Measurements from ENCODE around the gene SLC35F1. TPM values are rescaled to one million over a fixed set of nuclear protein-coding genes. Genes with fewer than 3 reads are reported as not detected.

Gene SLC35F1
- total and polyA plus RNA-seq, 2 donors (not counting 3 experiments of a cell fraction or from before 2014, with no cell fraction given) = not detected

DNA sequence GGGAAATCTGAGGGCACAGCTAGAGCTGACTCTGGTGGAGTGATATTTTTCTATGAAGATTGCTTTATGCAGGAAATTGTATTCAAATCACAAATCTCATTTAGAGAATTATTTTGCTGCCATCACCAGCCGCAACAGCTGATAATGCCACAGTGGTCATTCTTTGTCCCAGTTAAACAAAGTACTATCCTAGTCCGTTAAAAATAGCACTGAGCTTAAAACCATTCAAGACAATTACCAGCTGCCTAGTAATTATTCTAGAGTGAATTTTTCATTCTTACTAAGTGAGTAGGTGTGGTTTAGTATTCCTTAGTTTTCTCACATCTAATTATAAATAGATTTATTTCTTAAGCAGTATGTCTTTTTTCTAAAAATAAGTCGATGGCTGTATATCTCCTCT is 190.5 kb downstream of the SLC35F1 start:
- Histone ChIP-seq H3K9me1 (replicated peaks; ENCODE audit: control insufficient read depth, extremely low read depth, insufficient read depth, low read length) (no peaks in the 10 kb centered on the region), H3K9ac (replicated peaks; ENCODE audit: extremely low read depth, insufficient read depth, low read length) (no peak overlapping the region), H2AFZ (ENCODE audit: low read depth, low read length) (no peak overlapping the region), H3K4me2 (ENCODE audit: insufficient read depth, low read length) (no peak overlapping the region), H3K27ac (ENCODE audit: insufficient read depth, low read depth, low read length) (no peak overlapping the region), H4K20me1 (replicated peaks; ENCODE audit: control insufficient read depth, extremely low read depth, insufficient read depth, low read length) (no peaks in the 10 kb centered on the region), H3K9me3 (replicated peaks; ENCODE audit: control insufficient read depth, insufficient read depth, low read length) (no peaks in the 10 kb centered on the region), H3K4me1 (ENCODE audit: control insufficient read depth, extremely low read depth, insufficient read depth, low read length) (no peaks in the 10 kb centered on the region), H3K27me3 (ENCODE audit: control insufficient read depth in 2 of 2, insufficient read depth in 2 of 2, low read length in 2 of 2) (no peaks in the 10 kb centered on the region), H3K4me3 (replicated peaks in 1 of 3; ENCODE audit: insufficient read depth in 1 of 3, low read depth in 1 of 3, low read length in 3 of 3) (no peak overlapping the region), H3K36me3 (ENCODE audit: control insufficient read depth in 2 of 2, extremely low read depth in 1 of 2, insufficient read depth in 2 of 2, low read length in 2 of 2) (no peaks in the 10 kb centered on the region), H3K79me2 (ENCODE audit: control insufficient read depth, insufficient read depth, low read length) (no peaks in the 10 kb centered on the region)
- POLR2A ChIA-PET = no interaction called here
- dilution Hi-C loops (cut with MboI; ENCODE audit: extremely low pct_ligation_motif_present, low sequenced_read_pairs) = no loop called here
- CTCF ChIA-PET = no interaction called here
- TF ChIP-seq POLR2AphosphoS5 (IDR thresholded peaks at IDR 0.05; ENCODE audit: insufficient read depth, low read depth, low read length) (no peak), MAX (IDR thresholded peaks at IDR 0.05; ENCODE audit: insufficient read depth, insufficient read length) (no peak), MYC (IDR thresholded peaks at IDR 0.05; ENCODE audit: low read depth, low read length) (no peak), JUN (IDR thresholded peaks at IDR 0.05; ENCODE audit: borderline replicate concordance, insufficient read depth, insufficient read length, low read depth) (no peak), FOS (IDR thresholded peaks at IDR 0.05; ENCODE audit: borderline replicate concordance, insufficient read depth, low read length) (no peak), GATA2 (IDR thresholded peaks at IDR 0.05; ENCODE audit: insufficient read depth, insufficient read length, low read depth, low read length) (no peak), EZH2 (IDR thresholded peaks at IDR 0.05; ENCODE audit: borderline replicate concordance, low read depth, low read length, severe bottlenecking) (no peak), CTCF (IDR thresholded peaks at IDR 0.05; ENCODE audit: extremely low read depth in 1 of 2, insufficient read depth in 1 of 2, low read depth in 1 of 2, low read length in 2 of 2) (no peak), POLR2A (IDR thresholded peaks at IDR 0.05; ENCODE audit: low read depth, low read length) (no peak)
- DNase-seq (ENCODE audit: low read depth, low spot score) (no peak), FAIRE-seq (no peak)
- intact Hi-C loops (cut with micrococcal nuclease) = no loop called here
- no TSS peak for BruUV-seq (replicated peaks)

Data from endothelial cell of umbilical vein (primary cell).